Esophagus squamous epithelium (tissue), 4 donors: ENCODE results near the gene THADA.
A peak's percentile ranks its signal among the peaks of the same experiment; 100 is the strongest.

Experiments
- CTCF ChIP-seq, 6 experiments: fragments of 450-650 bp in 4 of 6; fragments of 200-600 bp in 2 of 6; sonication (generic) in 2 of 6; IDR thresholded peaks; one replicate each; pipeline ENCODE4 v1.5.1; 2016 to 2019; ENCODE audit warnings: antibody characterized with exemption in 6 of 6, mild to moderate bottlenecking in 4 of 6, moderate library complexity in 4 of 6
- POLR2A ChIP-seq, 4 donors: fragments of 450-650 bp; IDR thresholded peaks; one replicate each; pipeline ENCODE4 v1.6.1; 2017; ENCODE audit warnings: antibody characterized with exemption in 4 of 4, mild to moderate bottlenecking in 4 of 4, moderate library complexity in 3 of 4

- TF ChIP-seq CTCF (IDR thresholded peaks at IDR 0.05): peak in 1 of 6 experiments; percentile 7
- no peak for TF ChIP-seq POLR2A (IDR thresholded peaks at IDR 0.05)
These were observed 365.4 kb downstream of the THADA start for GRCh38 chr2:43230351-43230885.
